GM19467 (cell line): ENCODE results near the gene FADS6.
"Not testable (repeated sequence)": the region's sequence is repeated elsewhere in the genome, so short reads cannot be mapped to it uniquely, and the experiment has no call there.

Experiments used
- ATAC-seq: cut with Tn5 transposase; IDR thresholded peaks from one replicate; pipeline ENCODE4 v1.9.1; 2021; ENCODE audit warnings: mild to moderate bottlenecking, moderate library complexity; ENCODE audit not compliant: unreplicated experiment

FADS6 gene

GRCh38 chr17:74921026-74921681 is 27.7 kb upstream of the FADS6 start:
- ATAC-seq: no peak

DNA sequence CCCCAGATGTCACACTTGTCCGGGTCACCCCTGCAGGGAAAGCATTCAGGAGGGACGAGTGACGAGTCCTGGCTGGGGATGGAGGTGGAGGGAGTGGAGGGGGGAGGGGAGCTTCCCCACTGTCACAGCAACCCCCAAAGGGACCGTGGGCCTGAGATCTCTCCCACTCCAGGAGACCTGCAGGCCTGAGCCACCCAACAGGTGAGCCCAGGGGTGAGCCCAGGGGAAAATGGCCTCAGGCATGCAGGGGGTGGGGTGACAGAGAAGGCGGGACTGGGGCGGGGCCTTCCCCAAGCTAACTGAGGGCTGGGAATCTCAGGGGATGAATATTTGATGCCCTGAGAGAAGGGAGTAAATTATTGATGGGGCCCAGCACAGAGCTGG is 27.2 kb upstream of the FADS6 start:
- no peak for ATAC-seq

DNA sequence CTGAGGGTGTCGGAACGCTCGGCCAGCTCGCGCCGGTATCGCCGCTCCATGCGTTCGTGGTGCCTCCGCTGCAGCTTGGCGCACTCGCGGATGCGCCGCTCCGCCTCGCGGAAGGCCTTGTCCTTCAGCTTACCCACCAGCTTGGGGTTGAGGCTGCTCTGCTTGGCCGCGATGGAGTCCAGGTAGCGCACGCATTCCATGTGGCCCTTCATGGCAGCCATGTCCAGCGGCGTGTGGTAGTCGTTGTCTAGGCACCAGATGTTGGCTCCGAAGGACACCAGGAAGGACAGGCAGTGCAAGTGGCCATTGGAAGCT is 26.8 kb upstream of the FADS6 start:
- no peak for ATAC-seq

GRCh38 chr17:74919440-74920305 is 26.2 kb upstream of the FADS6 start:
- ATAC-seq: no peak

DNA sequence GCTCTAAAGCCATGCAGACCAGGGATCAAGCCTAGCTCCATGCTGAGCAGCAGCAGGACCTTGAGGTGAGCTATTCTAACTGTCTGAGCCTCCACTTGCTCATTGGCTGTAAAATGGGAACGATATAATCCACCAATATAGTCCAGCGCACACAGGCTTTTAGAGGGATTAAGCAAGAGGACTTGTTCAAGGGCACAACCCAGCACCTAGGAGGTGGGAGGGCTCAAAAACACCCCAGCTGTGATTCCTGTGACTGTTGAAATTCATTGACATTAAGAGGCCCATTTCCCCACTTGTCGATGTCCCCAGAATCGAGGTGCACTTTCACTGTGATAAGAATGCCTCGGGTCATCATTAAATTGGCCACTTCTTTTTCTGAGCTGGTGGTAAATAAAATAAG is 25.5 kb upstream of the FADS6 start:
- no peak for ATAC-seq

DNA sequence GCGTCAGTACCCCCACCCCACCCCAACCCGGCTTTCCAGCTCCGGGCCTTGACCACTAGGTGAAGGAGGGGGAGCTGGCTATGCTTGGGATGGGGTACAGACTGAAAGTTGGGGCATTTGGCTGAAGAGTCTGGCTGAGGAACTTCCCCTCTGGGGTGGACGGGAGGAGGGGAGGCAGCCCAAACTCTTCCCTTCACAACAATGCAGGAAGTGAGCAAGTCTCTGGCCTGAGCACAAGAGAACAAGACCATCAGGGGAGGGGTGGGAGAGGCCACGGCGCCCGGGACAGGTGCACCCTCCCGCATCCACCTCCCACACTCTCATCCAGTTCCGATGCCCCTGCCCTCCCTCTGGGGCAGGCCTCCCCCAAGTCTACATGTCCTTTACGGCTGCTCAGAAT is 24.0 kb upstream of the FADS6 start:
- no peak for ATAC-seq

- no peak for ATAC-seq
Observed at GRCh38 chr17:74916851-74917199, 23.4 kb upstream of the FADS6 start.

GRCh38 chr17:74916136-74916850 is 22.9 kb upstream of the FADS6 start:
- ATAC-seq: no peak

DNA sequence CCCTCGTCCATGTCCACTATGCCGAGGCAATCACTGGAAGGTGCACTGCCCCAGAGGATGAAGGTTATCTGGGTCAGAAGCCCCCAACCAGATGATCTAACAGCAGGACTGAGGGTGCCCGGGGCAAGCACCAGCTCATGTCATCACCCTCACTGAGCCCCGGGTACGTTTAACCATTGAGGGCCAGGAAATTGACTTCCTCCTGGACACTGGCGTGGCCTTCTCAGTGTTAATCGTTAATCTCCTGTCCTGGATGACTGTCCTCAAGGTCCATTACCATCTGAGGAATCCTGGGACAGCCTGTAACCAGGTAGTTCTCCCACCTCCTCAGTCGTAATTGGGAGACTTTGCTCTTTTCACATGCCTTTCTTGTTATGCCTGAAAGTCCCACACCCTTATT is 18.0 kb upstream of the FADS6 start:
- not testable (repeated sequence) for ATAC-seq

DNA sequence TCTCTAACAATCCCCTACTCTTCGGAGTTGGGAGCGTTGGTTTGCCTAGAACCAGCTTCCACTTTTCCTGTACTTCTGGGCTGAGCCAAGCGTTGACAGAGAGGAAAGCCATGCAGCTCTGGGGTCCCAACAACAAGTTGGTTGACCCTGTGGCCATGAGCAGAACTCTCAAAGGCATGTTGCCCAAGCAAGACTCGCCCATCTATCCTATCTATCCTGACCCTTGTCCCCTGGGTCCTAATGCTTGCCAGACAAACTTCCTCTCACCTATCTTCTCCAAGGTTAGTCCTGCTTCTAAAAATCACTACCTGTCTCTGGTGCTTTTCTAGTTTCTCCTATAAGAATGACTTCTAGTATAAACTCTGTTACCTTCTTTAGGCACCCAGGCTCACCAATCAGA is 15.7 kb upstream of the FADS6 start:
- ATAC-seq: not testable (repeated sequence)

DNA sequence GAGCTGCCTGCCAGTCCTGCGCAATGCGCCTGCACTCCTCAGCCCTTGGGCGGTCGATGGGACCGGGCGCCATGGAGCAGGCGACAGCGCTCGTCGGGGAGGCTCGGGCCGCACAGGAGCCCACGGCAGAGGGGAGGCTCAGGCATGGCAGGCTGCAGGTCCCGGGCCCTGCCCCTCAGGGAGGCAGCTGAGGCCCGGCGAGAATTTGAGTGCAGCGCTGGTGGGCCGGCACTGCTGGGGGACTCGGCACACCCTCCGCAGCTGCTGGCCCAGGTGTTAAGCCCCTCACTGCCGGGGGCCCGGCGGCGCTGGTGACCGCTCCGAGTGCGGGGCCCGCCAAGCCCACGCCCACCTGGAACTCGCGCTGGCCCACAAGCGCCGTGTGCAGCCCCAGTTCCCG is 13.6 kb upstream of the FADS6 start:
- ATAC-seq: no peak

DNA sequence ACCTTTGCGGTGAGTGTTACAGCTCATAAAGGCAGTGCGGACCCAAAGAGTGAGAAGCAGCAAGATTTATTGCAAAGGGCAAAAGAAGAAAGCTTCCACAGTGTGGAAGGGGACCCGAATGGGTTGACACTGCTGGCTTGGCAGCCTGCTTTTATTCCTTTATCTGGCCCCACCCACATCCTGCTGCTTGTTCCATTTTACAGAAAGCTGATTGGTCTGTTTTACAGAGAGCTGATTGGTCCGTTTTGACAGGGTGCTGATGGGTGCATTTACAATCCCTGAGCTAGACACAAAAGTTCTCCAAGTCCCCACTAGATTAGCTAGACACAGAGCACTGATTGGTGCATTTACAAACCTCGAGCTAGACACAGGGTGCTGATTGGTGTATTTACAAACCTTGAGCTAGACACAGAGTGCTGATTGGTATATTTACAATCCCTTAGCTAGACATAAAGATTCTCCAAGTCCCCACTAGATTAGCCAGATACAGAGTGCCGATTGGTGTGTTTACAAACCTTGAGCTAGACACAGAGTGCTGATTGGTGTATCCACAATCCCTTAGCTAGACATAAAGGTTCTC is 12.9 kb upstream of the FADS6 start:
- ATAC-seq: not testable (repeated sequence)

- ATAC-seq: no peak
Observed at GRCh38 chr17:74904687-74905409, 11.4 kb upstream of the FADS6 start.

GRCh38 chr17:74903671-74904070 is 10.2 kb upstream of the FADS6 start:
- ATAC-seq: no peak

DNA sequence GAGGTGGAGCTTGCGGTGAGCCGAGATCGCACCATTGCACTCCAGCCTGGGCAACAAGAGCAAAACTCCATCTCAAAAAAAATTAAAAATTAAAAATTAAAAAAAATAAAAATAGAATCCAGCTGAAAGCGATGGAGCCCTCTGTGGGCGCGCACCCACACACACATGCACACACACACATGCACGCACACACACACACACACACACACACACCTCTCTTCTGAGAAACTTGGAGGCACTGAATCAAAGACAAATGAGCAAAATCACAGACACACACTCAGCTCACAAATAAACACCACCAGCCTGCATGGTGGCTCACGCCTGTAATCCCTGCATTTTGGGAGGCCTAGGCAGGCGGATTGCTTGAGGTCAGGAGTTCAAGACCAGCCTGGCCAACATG is 9.6 kb upstream of the FADS6 start:
- ATAC-seq: no peak

- ATAC-seq: no peak
Observed at GRCh38 chr17:74901353-74902135, 8.1 kb upstream of the FADS6 start.

- no peak for ATAC-seq
Observed at GRCh38 chr17:74900208-74900607, 6.8 kb upstream of the FADS6 start.

GRCh38 chr17:74898376-74898946 is 5.0 kb upstream of the FADS6 start:
- ATAC-seq: no peak

DNA sequence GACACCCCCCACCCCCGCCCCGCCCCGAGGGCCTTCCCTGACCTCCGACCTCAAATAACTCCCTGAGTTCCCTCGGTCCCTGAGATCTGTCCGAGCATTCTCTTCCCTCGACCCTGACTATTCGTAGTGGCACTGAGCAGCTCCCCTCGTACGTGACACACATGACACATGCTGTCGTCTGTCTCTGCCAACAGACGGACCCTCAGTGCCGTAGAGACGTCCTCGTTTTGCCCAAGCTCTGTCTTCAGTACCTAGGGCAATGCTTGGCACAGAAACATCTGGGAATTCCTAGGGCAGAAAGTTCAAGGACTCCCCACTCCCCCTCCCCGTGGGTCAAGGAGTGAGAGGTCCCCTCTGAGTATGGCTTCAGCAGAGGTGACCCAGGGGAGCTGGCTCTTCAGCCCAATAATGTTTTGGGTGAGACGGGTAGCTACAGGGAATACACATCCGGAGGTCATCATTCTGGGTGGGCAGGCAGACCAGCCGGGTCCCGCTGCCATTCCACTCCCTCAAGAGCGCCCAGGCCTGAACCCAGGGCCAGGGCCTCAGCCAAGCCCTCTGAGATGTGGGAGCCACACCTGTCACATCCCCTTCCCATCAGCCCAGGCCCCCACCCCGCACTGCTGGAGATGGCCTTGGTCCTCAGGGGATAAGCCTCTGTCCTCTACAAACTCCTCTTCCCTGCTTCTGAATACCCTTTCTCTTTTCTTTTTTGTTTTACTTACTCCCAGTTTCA is 671 bp upstream of the FADS6 start:
- ATAC-seq: no peak
